ENCODE measurements around the gene PSMG3. TPM values are rescaled to one million over a fixed set of nuclear protein-coding genes. Genes with fewer than 3 reads are reported as not detected.

The PSMG3 gene
- total RNA-seq, 1 experiment from 2014 or later = 63.0 TPM

Other genes starting within 250 kb of the PSMG3 start
- gene MICALL2, start 110.6 kb downstream of the PSMG3 start, total RNA-seq (2021) = 7.1 and 8.4 TPM in 2 replicates
- 133 and 135 TPM in 2 replicates for gene INTS1, start 65.6 kb downstream of the PSMG3 start, total RNA-seq (2021)
- 15.6 and 16.3 TPM in 2 replicates for gene MAFK, start 39.3 kb downstream of the PSMG3 start, total RNA-seq (2021)
- 1.3 and 1.5 TPM in 2 replicates for gene TMEM184A, start 13.8 kb downstream of the PSMG3 start, total RNA-seq (2021)
- gene ELFN1, start 100.2 kb upstream of the PSMG3 start, total RNA-seq (2021) = 3.7 and 4.0 TPM in 2 replicates

Data from H9 (cell line).